Activated CD4-positive, alpha-beta T cell treated with anti-CD3 and anti-CD28 coated beads for 36 hours (primary cell): ENCODE measurements around the gene ENTR1. TPM values are rescaled to one million over a fixed set of nuclear protein-coding genes. Genes with fewer than 3 reads are reported as not detected.

Source experiments
- ATAC-seq: fragments of 200-7000 bp; cut with Tn5 transposase; one replicate; pipeline ENCODE4 v1.10.0; 2021; ENCODE audit warnings: mild to moderate bottlenecking, moderate library complexity
- CTCF ChIA-PET: fragments of 350-600 bp; sonication (Branson Sonifier 250); formaldehyde crosslinking; loops from one replicate; lab custom pipeline; 2021; ENCODE audit warnings: antibody characterized with exemption; lab: Charles Lee
- POLR2A ChIA-PET: fragments of 350-600 bp; sonication (Branson Sonifier 250); formaldehyde crosslinking; loops from one replicate; lab custom pipeline; 2021; ENCODE audit warnings: antibody characterized with exemption, inconsistent platforms; lab: Charles Lee
- DNase-seq: peaks from one replicate; pipeline ENCODE4 v3.0.0-alpha.2; 2020
- H3K27ac Mint-ChIP-seq: one replicate; pipeline ENCODE4 v1.8.0; 2021; ENCODE audit warnings: mixed read lengths
- H3K27me3 Mint-ChIP-seq: one replicate; pipeline ENCODE4 v1.8.0; 2021; ENCODE audit warnings: mixed read lengths
- H3K36me3 Mint-ChIP-seq: one replicate; pipeline ENCODE4 v1.8.0; 2021; ENCODE audit warnings: low read depth, mixed read lengths
- H3K4me1 Mint-ChIP-seq: one replicate; pipeline ENCODE4 v1.8.0; 2021; ENCODE audit warnings: mixed read lengths
- H3K4me3 Mint-ChIP-seq: one replicate; pipeline ENCODE4 v1.8.0; 2021; ENCODE audit warnings: mild to moderate bottlenecking, moderate library complexity, mixed read lengths
- H3K9me3 Mint-ChIP-seq: one replicate; pipeline ENCODE4 v1.8.0; 2021; ENCODE audit warnings: low read depth, mixed read lengths
- intact Hi-C, 2 experiments: fragments of 100-400 bp; cut with DNase I in 1 of 2; cut with micrococcal nuclease in 1 of 2; formaldehyde crosslinking; loops; one replicate each; pipeline versions ENCODE4 v1.14.2 to v1.15.1; 2022 to 2024; cut with DNase I, micrococcal nuclease
- total RNA-seq, 2 experiments: library from RNA; stranded (reverse); gene quantifications; one replicate each; pipeline ENCODE4 v1.2.3, GENCODE V29; 2021

Gene ENTR1
- total RNA-seq, 2 experiments from 2014 or later = 57.2 to 67.7 TPM

DNA sequence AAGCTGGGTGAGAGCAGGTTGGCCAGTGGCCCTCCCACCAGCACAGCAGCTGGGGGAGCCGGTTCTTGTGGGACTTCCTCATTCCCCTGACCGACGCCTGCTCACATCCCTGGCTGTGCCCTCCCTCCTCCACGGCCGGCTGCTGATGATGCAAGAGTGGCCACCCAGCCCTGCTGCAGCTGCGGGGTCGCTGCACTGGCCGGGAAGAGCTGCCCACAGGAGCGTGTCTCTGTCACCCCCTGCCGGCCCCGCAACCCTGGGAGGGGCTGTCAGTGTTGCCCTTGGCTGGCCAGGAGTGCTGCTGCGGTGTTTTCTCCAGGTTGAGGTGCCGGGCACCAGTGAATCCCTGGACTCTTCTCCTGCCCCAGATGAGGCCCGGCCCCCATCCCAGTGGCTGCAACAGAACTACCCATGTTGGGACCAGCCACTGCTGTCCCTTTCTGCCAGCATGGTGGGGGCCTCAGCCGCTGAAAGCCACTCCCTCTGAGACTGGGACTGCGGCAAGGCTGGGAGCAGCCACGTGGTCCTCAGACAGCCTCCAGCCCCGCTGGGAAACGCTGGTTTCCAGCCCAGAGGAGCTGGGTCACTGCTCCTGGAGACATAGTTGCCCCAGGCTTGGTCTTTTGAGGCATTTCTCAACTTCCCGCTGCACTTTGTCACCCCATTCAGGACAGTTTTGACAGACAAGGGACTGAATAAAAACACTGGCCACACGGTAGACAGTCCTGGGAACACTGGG is 37.7 kb downstream of the ENTR1 start:
- no peaks in the 10 kb centered on the region for H3K4me1 Mint-ChIP-seq
- peak overlapping the region; percentile 26 for H3K4me3 Mint-ChIP-seq
- H3K27ac Mint-ChIP-seq = no peak overlapping the region
- H3K36me3 Mint-ChIP-seq = peaks cover 4% of the 10 kb centered on the region
- DNase-seq (no peak), ATAC-seq (peak; percentile 14)
- no peaks in the 10 kb centered on the region for H3K9me3 Mint-ChIP-seq
- ChIA-PET POLR2A (no interaction called here), CTCF (interaction anchor here (0.6 to 1.3 kb wide), 2 partner anchors 10 to 25 kb away, joined by 3 to 5 read pairs; partner anchors contain the start of gene DNLZ)
- no peaks in the 10 kb centered on the region for H3K27me3 Mint-ChIP-seq
- intact Hi-C loops = no loop called here

DNA sequence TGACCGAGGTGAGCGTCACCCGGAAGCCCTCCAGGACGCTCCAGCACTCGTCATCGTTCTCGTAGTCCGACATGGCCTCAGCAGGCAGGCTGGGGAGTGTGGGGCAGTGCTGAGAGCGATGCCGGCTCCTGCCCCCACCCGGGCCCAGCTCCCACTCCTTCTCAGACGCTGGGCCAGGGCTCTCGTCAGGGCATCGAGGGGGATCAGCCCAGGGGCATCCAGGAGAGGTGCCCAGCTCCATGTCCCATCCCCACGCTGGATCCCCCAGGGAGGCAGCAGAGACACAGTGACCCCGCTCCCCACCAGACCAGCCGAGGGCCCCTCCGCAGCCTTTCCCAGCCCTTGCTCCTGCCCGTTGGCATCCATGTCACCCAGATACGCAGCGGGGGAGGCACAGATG is 38.4 kb downstream of the ENTR1 start:
- Mint-ChIP-seq H3K27me3 (no peaks in the 10 kb centered on the region), H3K4me1 (no peaks in the 10 kb centered on the region), H3K4me3 (no peak overlapping the region), H3K27ac (no peak overlapping the region), H3K9me3 (no peaks in the 10 kb centered on the region), H3K36me3 (peaks cover 4% of the 10 kb centered on the region)
- no peak for DNase-seq
- intact Hi-C loops = no loop called here
- POLR2A ChIA-PET = no interaction called here
- no peak for ATAC-seq
- CTCF ChIA-PET = interaction anchor here (1.3 kb wide), 1 partner anchor 9 kb away, joined by 5 read pairs; the partner anchor contains the start of gene DNLZ

DNA sequence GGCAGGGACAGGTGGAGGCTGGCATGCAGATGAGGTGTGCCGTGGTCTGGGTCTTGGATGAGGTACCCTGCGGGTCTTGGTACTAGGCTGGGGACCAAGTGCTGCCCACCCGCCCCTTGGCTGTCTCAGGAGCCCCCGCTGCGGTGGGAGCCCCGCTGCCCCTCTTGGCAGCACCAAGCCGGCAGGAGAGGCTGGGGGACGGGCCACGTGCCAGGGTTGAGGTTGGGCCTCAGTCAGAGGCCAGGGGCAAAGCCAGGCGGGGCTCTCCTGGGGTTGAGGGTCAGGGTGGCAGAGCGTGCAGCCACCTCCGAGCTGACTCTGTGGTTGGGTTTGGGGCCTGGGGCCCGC is 38.9 kb downstream of the ENTR1 start:
- DNase-seq = no peak
- POLR2A ChIA-PET = no interaction called here
- Mint-ChIP-seq H3K36me3 (peaks cover 4% of the 10 kb centered on the region), H3K4me3 (no peak overlapping the region), H3K27me3 (no peaks in the 10 kb centered on the region), H3K27ac (no peak overlapping the region), H3K9me3 (no peaks in the 10 kb centered on the region), H3K4me1 (no peaks in the 10 kb centered on the region)
- CTCF ChIA-PET = interaction anchor here (1.3 kb wide), 1 partner anchor 9 kb away, joined by 5 read pairs; the partner anchor contains the start of gene DNLZ
- no peak for ATAC-seq
- intact Hi-C loops = no loop called here

DNA sequence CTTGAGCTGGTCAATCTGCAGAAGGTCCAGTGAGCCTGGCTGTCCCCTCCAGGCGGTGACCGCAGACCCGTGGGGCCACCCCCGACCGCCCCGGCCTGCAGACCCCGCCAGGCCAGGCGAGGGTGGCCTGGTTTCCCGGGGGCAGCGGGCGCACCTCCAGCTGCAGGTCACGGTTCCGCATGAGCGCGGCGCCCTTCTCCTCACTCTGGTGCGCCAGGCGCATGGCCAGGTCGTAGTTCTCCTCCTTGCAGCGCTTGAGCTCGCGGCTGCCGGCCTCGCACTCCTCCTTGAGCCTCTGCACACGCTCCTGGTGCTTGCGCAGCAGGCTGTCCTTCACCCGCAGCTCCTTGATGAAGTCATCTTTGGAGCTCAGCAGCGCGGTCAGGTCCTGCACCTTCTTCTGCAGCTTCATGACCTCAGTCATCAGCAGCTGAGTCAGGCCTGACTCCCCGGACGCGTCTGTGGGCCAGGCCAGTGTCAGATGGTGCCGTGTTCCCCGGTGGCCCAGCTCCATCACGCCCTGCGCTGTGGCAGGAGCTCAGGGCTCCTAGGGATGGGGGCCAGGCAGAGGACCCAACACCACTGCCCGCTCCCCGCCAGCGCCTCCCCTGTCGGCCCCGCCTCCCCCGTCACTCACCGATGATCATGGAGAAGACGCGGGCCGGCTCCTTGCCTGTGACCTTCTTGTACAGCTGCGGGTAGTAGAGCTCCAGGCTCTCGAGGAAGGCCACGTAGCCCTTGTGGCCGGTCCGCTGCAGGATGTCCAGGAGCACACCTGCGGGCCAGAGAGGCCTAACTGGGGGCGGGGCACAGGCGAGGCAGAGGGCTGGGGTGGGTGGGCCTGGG is 39.5 kb downstream of the ENTR1 start:
- Mint-ChIP-seq H3K4me3 (no peak overlapping the region), H3K4me1 (no peaks in the 10 kb centered on the region)
- CTCF ChIA-PET = no interaction called here

DNA sequence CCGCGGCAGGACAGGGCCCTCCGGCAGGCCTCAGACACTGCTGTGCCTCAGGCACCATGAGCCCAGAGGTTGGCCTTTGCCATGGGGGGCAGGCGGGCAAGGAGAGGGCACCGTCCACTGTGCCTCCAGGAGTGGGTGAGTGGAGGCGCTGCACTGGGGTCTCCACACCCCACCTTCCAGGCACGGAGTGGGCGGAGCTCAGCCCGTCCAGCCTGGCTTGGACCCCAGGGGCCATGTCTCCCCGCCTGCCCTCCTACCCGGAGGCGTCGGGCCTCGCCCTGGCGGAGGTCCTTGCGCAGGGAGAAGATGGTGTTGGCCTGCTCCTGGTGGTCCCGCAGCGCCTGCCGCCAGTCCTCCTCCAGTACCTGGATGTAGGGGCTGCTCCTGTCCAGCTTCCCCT is 40.4 kb downstream of the ENTR1 start:
- peaks cover 4% of the 10 kb centered on the region for H3K36me3 Mint-ChIP-seq
- no peak for ATAC-seq
- H3K9me3 Mint-ChIP-seq = no peaks in the 10 kb centered on the region
- CTCF ChIA-PET = no interaction called here
- no peak for DNase-seq
- H3K27ac Mint-ChIP-seq = no peak overlapping the region
- no peaks in the 10 kb centered on the region for H3K4me1 Mint-ChIP-seq
- intact Hi-C loops = no loop called here
- H3K4me3 Mint-ChIP-seq = no peak overlapping the region
- POLR2A ChIA-PET = interaction anchor here (0.9 kb wide), 1 partner anchor 27 kb away, joined by 4 read pairs; no protein-coding TSS in a partner anchor
- no peaks in the 10 kb centered on the region for H3K27me3 Mint-ChIP-seq

More for the DNA sequence above, 39.5 kb downstream of the ENTR1 start:
- no peak overlapping the region for H3K27ac Mint-ChIP-seq
- no peaks in the 10 kb centered on the region for H3K27me3 Mint-ChIP-seq
- intact Hi-C loops = no loop called here
- no peaks in the 10 kb centered on the region for H3K9me3 Mint-ChIP-seq
- DNase-seq = no peak
- ATAC-seq = no peak
- POLR2A ChIA-PET = interaction anchor here (0.9 kb wide), 1 partner anchor 26 kb away, joined by 4 read pairs; no protein-coding TSS in a partner anchor
- H3K36me3 Mint-ChIP-seq = peaks cover 4% of the 10 kb centered on the region

GRCh38 chr9:136368190-136368589 is 42.2 kb downstream of the ENTR1 start:
- H3K36me3 Mint-ChIP-seq = no peaks in the 10 kb centered on the region
- DNase-seq (no peak), ATAC-seq (no peak)
- CTCF ChIA-PET = no interaction called here
- H3K4me1 Mint-ChIP-seq = peaks cover 5% of the 10 kb centered on the region
- POLR2A ChIA-PET = no interaction called here
- intact Hi-C loops = no loop called here
- H3K4me3 Mint-ChIP-seq = no peak overlapping the region
- H3K27me3 Mint-ChIP-seq = no peaks in the 10 kb centered on the region
- H3K27ac Mint-ChIP-seq = no peak overlapping the region
- no peaks in the 10 kb centered on the region for H3K9me3 Mint-ChIP-seq

- CTCF ChIA-PET = interaction anchor here (0.5 kb wide), 1 partner anchor 119 kb away, joined by 3 read pairs; no protein-coding TSS in a partner anchor
- DNase-seq (no peak), ATAC-seq (no peak)
- Mint-ChIP-seq H3K27me3 (no peaks in the 10 kb centered on the region), H3K4me3 (no peak overlapping the region), H3K27ac (no peak overlapping the region), H3K36me3 (no peaks in the 10 kb centered on the region), H3K4me1 (peaks cover 10% of the 10 kb centered on the region), H3K9me3 (no peaks in the 10 kb centered on the region)
- intact Hi-C loops = no loop called here
- POLR2A ChIA-PET = no interaction called here
Measured at GRCh38 chr9:136367296-136368145, 42.9 kb downstream of the ENTR1 start.

DNA sequence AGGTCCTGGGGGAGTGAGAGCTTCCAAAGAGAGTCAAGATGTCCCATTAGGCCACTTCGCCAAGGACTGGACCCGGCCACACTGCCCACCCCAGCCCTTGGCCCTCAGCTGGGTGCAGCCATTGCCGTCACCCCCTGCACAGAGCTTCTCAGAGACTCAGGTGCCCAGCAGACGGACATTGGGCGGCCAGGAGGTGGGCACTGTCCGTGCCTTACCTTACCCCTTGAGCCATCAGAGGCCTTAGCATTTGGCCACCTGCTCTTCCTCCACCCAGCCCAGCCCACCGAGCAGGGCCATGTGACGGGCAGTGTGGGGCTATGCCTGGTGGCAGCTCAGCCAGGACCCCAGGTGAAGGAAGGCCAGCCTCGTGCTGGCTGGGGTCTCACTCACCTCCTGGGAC is 43.6 kb downstream of the ENTR1 start:
- Mint-ChIP-seq H3K27me3 (no peaks in the 10 kb centered on the region), H3K9me3 (no peaks in the 10 kb centered on the region), H3K36me3 (no peaks in the 10 kb centered on the region), H3K4me3 (no peak overlapping the region), H3K4me1 (peaks cover 10% of the 10 kb centered on the region), H3K27ac (no peak overlapping the region)
- CTCF ChIA-PET = interaction anchor here (0.5 to 0.6 kb wide), 2 partner anchors 46 to 119 kb away, joined by 3 read pairs; no protein-coding TSS in a partner anchor
- DNase-seq = no peak
- intact Hi-C loops = no loop called here
- POLR2A ChIA-PET = no interaction called here
- no peak for ATAC-seq

GRCh38 chr9:136365775-136366222 is 44.6 kb downstream of the ENTR1 start:
- no peaks in the 10 kb centered on the region for H3K36me3 Mint-ChIP-seq
- ChIA-PET POLR2A (no interaction called here), CTCF (no interaction called here)
- no peak overlapping the region for H3K27ac Mint-ChIP-seq
- no peaks in the 10 kb centered on the region for H3K9me3 Mint-ChIP-seq
- intact Hi-C loops = no loop called here
- no peak for ATAC-seq
- DNase-seq = no peak
- no peaks in the 10 kb centered on the region for H3K27me3 Mint-ChIP-seq
- no peak overlapping the region for H3K4me3 Mint-ChIP-seq
- H3K4me1 Mint-ChIP-seq = peaks cover 10% of the 10 kb centered on the region

DNA sequence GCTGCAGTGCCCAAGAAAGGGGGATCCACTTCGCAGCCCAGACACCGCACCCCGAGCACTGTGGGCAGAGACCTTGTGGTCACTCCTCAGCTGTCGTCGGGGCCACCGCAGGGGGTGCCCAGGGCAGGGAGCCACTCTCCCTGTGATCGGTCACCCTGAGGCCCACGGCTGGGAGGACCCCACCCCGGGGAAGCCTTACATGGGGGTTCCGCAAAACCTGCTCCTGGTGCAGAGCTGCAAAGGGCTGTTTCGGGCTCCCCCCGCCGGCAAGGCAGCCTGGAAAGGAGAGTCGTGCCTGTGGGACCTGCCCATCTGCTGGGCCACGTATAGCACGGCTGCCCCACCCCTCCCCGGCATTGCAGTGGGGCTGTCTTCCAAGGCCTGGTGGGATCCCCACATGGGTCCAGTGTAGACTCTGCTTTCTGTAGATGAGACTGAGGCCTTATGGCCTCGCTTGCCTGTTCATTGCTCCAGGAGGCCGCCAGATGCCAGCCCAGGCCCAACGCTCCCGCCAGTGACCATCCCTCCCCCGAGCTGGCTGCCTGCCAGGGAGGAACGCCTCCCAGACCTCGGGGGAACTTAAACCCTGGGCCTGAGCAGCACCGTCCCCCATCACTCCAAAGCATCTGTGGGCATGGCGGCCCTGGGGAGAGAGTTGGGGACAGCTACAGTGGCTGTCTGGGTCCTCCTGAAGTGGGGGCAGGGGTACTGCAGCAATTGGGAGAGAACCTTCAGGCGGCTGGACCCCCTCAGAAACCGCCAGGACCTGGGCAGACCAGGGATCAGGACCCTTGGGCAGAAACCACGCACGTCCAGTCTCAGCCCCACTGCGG is 45.3 kb downstream of the ENTR1 start:
- Mint-ChIP-seq H3K27ac (no peak overlapping the region), H3K27me3 (no peaks in the 10 kb centered on the region), H3K36me3 (no peaks in the 10 kb centered on the region), H3K9me3 (no peaks in the 10 kb centered on the region), H3K4me3 (no peak overlapping the region), H3K4me1 (peaks cover 10% of the 10 kb centered on the region)
- POLR2A ChIA-PET = no interaction called here
- intact Hi-C loops = loop anchor here in 1 of 2 experiments (5.0 kb wide), 2 partner anchors 38 to 258 kb away; partner anchors contain the start of gene GPSM1
- no peak for DNase-seq
- CTCF ChIA-PET = interaction anchor here (0.6 kb wide), 1 partner anchor 10 kb away, joined by 3 read pairs; no protein-coding TSS in a partner anchor
- no peak for ATAC-seq
